Astrocyte (in vitro differentiated cells and primary cell): ENCODE measurements around the gene CPAMD8.

Experiments
- CTCF ChIP-seq: IDR thresholded peaks from 2 replicates; pipeline ENCODE4 v1.5.1; 2011; ENCODE audit warnings: low read depth, mild to moderate bottlenecking, inconsistent platforms, low read length, moderate library complexity; ENCODE audit not compliant: insufficient read depth
- EZH2 ChIP-seq: IDR thresholded peaks from 2 replicates; pipeline ENCODE4 v1.6.1; 2012; ENCODE audit warnings: mild to moderate bottlenecking, low read length, inconsistent platforms; ENCODE audit not compliant: insufficient read depth

GRCh38 chr19:17025361-17025760 lies 1.2 kb downstream of the CPAMD8 start:
- no peak for TF ChIP-seq CTCF
- no peak for TF ChIP-seq EZH2
